OCI-LY7 (cell line): ENCODE data around the gene PSMG3. TPM values are rescaled to one million over a fixed set of nuclear protein-coding genes. Genes with fewer than 3 reads are reported as not detected.

Experiments
- BruUV-seq: library from RNA; stranded (reverse); fragments of 400-500 nt; replicated peaks from 2 replicates; lab custom pipeline; 2021; lab: Mats Ljungman, UMichigan
- CTCF ChIA-PET: fragments of 300-600 bp; sonication (Branson Sonifier 250); formaldehyde crosslinking; loops from one replicate; lab custom pipeline; 2022; ENCODE audit warnings: antibody characterized with exemption; ENCODE audit not compliant: unreplicated experiment; lab: Charles Lee
- POLR2A ChIA-PET: fragments of 300-600 bp; sonication (Branson Sonifier 250); formaldehyde crosslinking; loops from one replicate; lab custom pipeline; 2022; ENCODE audit warnings: antibody characterized with exemption; lab: Charles Lee
- DNase-seq: peaks from one replicate; pipeline ENCODE4 v3.0.0-alpha.2; 2015; ENCODE audit warnings: low spot score
- H2AFZ ChIP-seq: fragments of 200-600 bp; sonication (generic), shearing (Covaris generic); 2 replicates; pipeline ENCODE4 v1.6.1; 2014; ENCODE audit warnings: mild to moderate bottlenecking, antibody characterized with exemption, low read length, moderate library complexity
- H3K27ac ChIP-seq: fragments of 200-600 bp; sonication (generic); 2 replicates; pipeline ENCODE4 v1.5.1; 2014; ENCODE audit warnings: mixed run types, low read depth, mild to moderate bottlenecking, moderate library complexity, low read length, inconsistent platforms; ENCODE audit not compliant: poor library complexity, severe bottlenecking
- H3K36me3 ChIP-seq: fragments of 200-600 bp; sonication (generic); 2 replicates; pipeline ENCODE4 v1.6.1; 2014; ENCODE audit warnings: mild to moderate bottlenecking, antibody characterized with exemption, low read length, moderate library complexity, mixed read lengths; ENCODE audit not compliant: insufficient read depth
- H3K4me1 ChIP-seq: fragments of 200-600 bp; sonication (generic); 2 replicates; pipeline ENCODE4 v1.5.1; 2014; ENCODE audit warnings: mild to moderate bottlenecking, low read length; ENCODE audit not compliant: insufficient read depth, poor library complexity, severe bottlenecking
- H3K4me2 ChIP-seq: fragments of 200-600 bp; sonication (generic); 2 replicates; pipeline ENCODE4 v1.6.1; 2014; ENCODE audit warnings: mild to moderate bottlenecking, low read length
- H3K4me3 ChIP-seq: fragments of 200-600 bp; sonication (generic); 2 replicates; pipeline ENCODE4 v1.5.1; 2014; ENCODE audit warnings: mild to moderate bottlenecking, low read depth, low read length; ENCODE audit not compliant: poor library complexity, severe bottlenecking
- H3K79me2 ChIP-seq: fragments of 200-600 bp; sonication (generic); 2 replicates; pipeline ENCODE4 v1.6.1; 2016; ENCODE audit warnings: low read depth, mild to moderate bottlenecking, low read length, moderate library complexity, mixed read lengths; ENCODE audit not compliant: insufficient read depth
- H3K9me2 ChIP-seq: fragments of 200-600 bp; sonication (generic); 2 replicates; pipeline ENCODE4 v1.6.1; 2016; ENCODE audit warnings: mild to moderate bottlenecking, low read length, mixed read lengths; ENCODE audit not compliant: insufficient read depth
- H3K9me3 ChIP-seq: fragments of 200-600 bp; sonication (generic); 2 replicates; pipeline ENCODE4 v1.6.1; 2014; ENCODE audit warnings: mild to moderate bottlenecking, mixed run types, low read length, mixed read lengths
- H4K20me1 ChIP-seq: fragments of 200-600 bp; sonication (generic); 2 replicates; pipeline ENCODE4 v1.6.1; 2014; ENCODE audit warnings: mild to moderate bottlenecking, antibody characterized with exemption, low read length, moderate library complexity, mixed read lengths; ENCODE audit not compliant: insufficient read depth
- CTCF ChIP-seq: fragments of 200-600 bp; sonication (generic); conservative IDR thresholded peaks from 2 replicates; pipeline ENCODE4 v1.5.1; 2014; ENCODE audit warnings: mild to moderate bottlenecking, antibody characterized with exemption, low read length, moderate library complexity, mixed read lengths
- EZH2phosphoT487 ChIP-seq: fragments of 200-600 bp; sonication (generic); IDR thresholded peaks from 2 replicates; pipeline ENCODE4 v1.6.1; 2018; ENCODE audit warnings: low read depth, borderline replicate concordance, mild to moderate bottlenecking, mixed run types, antibody characterized with exemption, low read length, moderate library complexity, mixed read lengths
- intact Hi-C: fragments of 100-400 bp; cut with micrococcal nuclease; formaldehyde crosslinking; loops from one replicate; pipeline ENCODE4 v1.10.0; 2022; ENCODE audit not compliant: unreplicated experiment
- total RNA-seq, 2 experiments: library from RNA; depleted of rRNA in 1 of 2; stranded (reverse); fragments of >200 nt in 1 of 2; shearing (Covaris generic) in 1 of 2; gene quantifications; 2 replicates each; pipeline ENCODE4 v1.2.3, GENCODE V29; 2014 to 2022

PSMG3 gene
- total RNA-seq, 2 experiments from 2014 or later, result 63.7 to 129 TPM

GRCh38 chr7:1592299-1592871 lies 22.6 kb upstream of the PSMG3 start:
- Histone ChIP-seq H3K4me2 (peak overlapping the region; percentile 64), H4K20me1 (no peaks in the 10 kb centered on the region; the same call in 1 of the 2 replicates), H3K9me2 (no peaks in the 10 kb centered on the region), H3K4me3 (peak overlapping the region; percentile 55), H3K27ac (peak overlapping the region; percentile 2), H3K9me3 (0 out of 2 replicates have a peak, but pooled peaks cover 7% of the 10 kb centered on the region), H2AFZ (peak overlapping the region; percentile 45; the same call in 1 of the 2 replicates), H3K79me2 (no peaks in the 10 kb centered on the region), H3K4me1 (peaks cover 21% of the 10 kb centered on the region), H3K36me3 (no peaks in the 10 kb centered on the region)
- intact Hi-C loops, result loop anchor here (5.0 kb wide), 1 partner anchor 165 kb away; no protein-coding TSS in a partner anchor
- no TSS peak for BruUV-seq
- POLR2A ChIA-PET, result interaction anchor here (0.6 kb wide), 2 partner anchors 83 to 290 kb away, joined by 3 to 4 read pairs; no protein-coding TSS in a partner anchor
- DNase-seq, result peak; percentile 71
- no peak for TF ChIP-seq CTCF
- no peak for TF ChIP-seq EZH2phosphoT487
- CTCF ChIA-PET, result no interaction called here

GRCh38 chr7:1591876-1592275 lies 22.0 kb upstream of the PSMG3 start:
- Histone ChIP-seq H4K20me1 (no peaks in the 10 kb centered on the region; the same call in 1 of the 2 replicates), H3K9me2 (no peaks in the 10 kb centered on the region), H3K36me3 (no peaks in the 10 kb centered on the region), H2AFZ (peak overlapping the region; percentile 45; the same call in 1 of the 2 replicates), H3K79me2 (no peaks in the 10 kb centered on the region), H3K4me3 (peak overlapping the region; percentile 55), H3K27ac (no peak overlapping the region), H3K4me1 (peaks cover 21% of the 10 kb centered on the region), H3K9me3 (0 out of 2 replicates have a peak, but pooled peaks cover 7% of the 10 kb centered on the region), H3K4me2 (peak overlapping the region; percentile 64)
- no TSS peak for BruUV-seq
- ChIA-PET POLR2A (interaction anchor here (0.6 kb wide), 1 partner anchor 82 kb away, joined by 3 read pairs; no protein-coding TSS in a partner anchor), CTCF (interaction anchor here (0.6 kb wide), 1 partner anchor 169 kb away, joined by 3 read pairs; no protein-coding TSS in a partner anchor)
- intact Hi-C loops, result loop anchor here (5.0 kb wide), 1 partner anchor 165 kb away; no protein-coding TSS in a partner anchor
- no peak for TF ChIP-seq EZH2phosphoT487
- peak; percentile 19 for DNase-seq

- H4K20me1 ChIP-seq, result no peaks in the 10 kb centered on the region; the same call in 1 of the 2 replicates
- no peak for DNase-seq
- H2AFZ ChIP-seq, result peak overlapping the region; percentile 45; the same call in 1 of the 2 replicates
- H3K9me3 ChIP-seq, result 0 out of 2 replicates have a peak, but pooled peaks cover 7% of the 10 kb centered on the region
- intact Hi-C loops, result loop anchor here (5.0 kb wide), 1 partner anchor 166 kb away; no protein-coding TSS in a partner anchor
- H3K36me3 ChIP-seq, result no peaks in the 10 kb centered on the region
- TF ChIP-seq EZH2phosphoT487 (no peak), CTCF (no peak)
- no TSS peak for BruUV-seq
- H3K4me1 ChIP-seq, result peaks cover 21% of the 10 kb centered on the region
- no peaks in the 10 kb centered on the region for H3K79me2 ChIP-seq
- ChIA-PET CTCF (interaction anchor here (0.6 kb wide), 1 partner anchor 169 kb away, joined by 3 read pairs; no protein-coding TSS in a partner anchor), POLR2A (no interaction called here)
- H3K27ac ChIP-seq, result no peak overlapping the region
- no peak overlapping the region for H3K4me3 ChIP-seq
- peak overlapping the region; percentile 64 for H3K4me2 ChIP-seq
- H3K9me2 ChIP-seq, result no peaks in the 10 kb centered on the region
Observed at GRCh38 chr7:1591396-1591795, 21.6 kb upstream of the PSMG3 start.
